Astrocyte (in vitro differentiated cells and primary cell): Measurements from ENCODE around the gene ADGRF3. TPM values are rescaled to one million over a fixed set of nuclear protein-coding genes. Genes with fewer than 3 reads are reported as not detected.
A peak's percentile ranks its signal among the peaks of the same experiment; 100 is the strongest.

Source experiments
- DNase-seq: peaks from one replicate; pipeline ENCODE4 v3.0.0-alpha.2; 2010; ENCODE audit warnings: low read depth
- FAIRE-seq: peaks from 2 replicates; lab custom pipeline; 2011; peaks lifted over from hg19 to GRCh38; lab: Jason Lieb, UNC
- H2AFZ ChIP-seq: 2 replicates; pipeline ENCODE4 v1.6.0; 2012; ENCODE audit warnings: low read depth, low read length, inconsistent platforms
- H3K27ac ChIP-seq: 2 replicates; pipeline ENCODE4 v1.5.1; 2011; ENCODE audit warnings: low read depth, low read length, inconsistent platforms
- H3K27me3 ChIP-seq: 2 replicates; pipeline ENCODE4 v1.6.0; 2011; ENCODE audit warnings: low read length, inconsistent platforms; ENCODE audit not compliant: insufficient read depth
- H3K36me3 ChIP-seq: 2 replicates; pipeline ENCODE4 v1.5.1; 2011; ENCODE audit warnings: low read length, inconsistent platforms; ENCODE audit not compliant: insufficient read depth
- H3K4me1 ChIP-seq: 2 replicates; pipeline ENCODE4 v1.5.1; 2011; ENCODE audit warnings: low read length, inconsistent platforms; ENCODE audit not compliant: insufficient read depth
- H3K4me2 ChIP-seq: 2 replicates; pipeline ENCODE4 v1.6.0; 2012; ENCODE audit warnings: low read length, inconsistent platforms
- H3K4me3 ChIP-seq: 2 replicates; pipeline ENCODE4 v1.5.1; 2011; ENCODE audit warnings: low read depth, mild to moderate bottlenecking, low read length, inconsistent platforms; ENCODE audit not compliant: insufficient read depth
- H3K79me2 ChIP-seq: 2 replicates; pipeline ENCODE4 v1.6.0; 2012; ENCODE audit warnings: mild to moderate bottlenecking, low read length, inconsistent platforms; ENCODE audit not compliant: insufficient read depth
- H3K9ac ChIP-seq: 2 replicates; pipeline ENCODE4 v1.6.0; 2012; ENCODE audit warnings: mild to moderate bottlenecking, low read length, inconsistent platforms
- H3K9me3 ChIP-seq: 2 replicates; pipeline ENCODE4 v1.5.1; 2012; ENCODE audit warnings: low read depth, mild to moderate bottlenecking, low read length, inconsistent platforms; ENCODE audit not compliant: insufficient read depth
- H4K20me1 ChIP-seq: 2 replicates; pipeline ENCODE4 v1.6.0; 2012; ENCODE audit warnings: low read length, inconsistent platforms; ENCODE audit not compliant: insufficient read depth
- H3K27ac Mint-ChIP-seq: one replicate; pipeline ENCODE4 v1.8.0; 2021; ENCODE audit warnings: mild to moderate bottlenecking, mixed read lengths; ENCODE audit not compliant: unreplicated experiment
- H3K27me3 Mint-ChIP-seq: one replicate; pipeline ENCODE4 v1.8.0; 2021; ENCODE audit warnings: low read depth, mixed read lengths; ENCODE audit not compliant: unreplicated experiment
- H3K36me3 Mint-ChIP-seq: one replicate; pipeline ENCODE4 v1.8.0; 2021; ENCODE audit warnings: low read depth, mixed read lengths; ENCODE audit not compliant: unreplicated experiment
- H3K4me1 Mint-ChIP-seq: one replicate; pipeline ENCODE4 v1.8.0; 2021; ENCODE audit warnings: low read depth, mixed read lengths; ENCODE audit not compliant: unreplicated experiment
- H3K4me3 Mint-ChIP-seq: one replicate; pipeline ENCODE4 v1.8.0; 2021; ENCODE audit warnings: mild to moderate bottlenecking, moderate library complexity, mixed read lengths; ENCODE audit not compliant: unreplicated experiment
- H3K9me3 Mint-ChIP-seq: one replicate; pipeline ENCODE4 v1.8.0; 2021; ENCODE audit warnings: mild to moderate bottlenecking, mixed read lengths; ENCODE audit not compliant: unreplicated experiment
- CTCF ChIP-seq: IDR thresholded peaks from 2 replicates; pipeline ENCODE4 v1.5.1; 2011; ENCODE audit warnings: low read depth, mild to moderate bottlenecking, inconsistent platforms, low read length, moderate library complexity; ENCODE audit not compliant: insufficient read depth
- EZH2 ChIP-seq: IDR thresholded peaks from 2 replicates; pipeline ENCODE4 v1.6.1; 2012; ENCODE audit warnings: mild to moderate bottlenecking, low read length, inconsistent platforms; ENCODE audit not compliant: insufficient read depth
- total RNA-seq: library from RNA; stranded (reverse); gene quantifications from 2 replicates; pipeline ENCODE4 v1.2.1, GENCODE V29; 2021

The ADGRF3 gene
- total RNA-seq, 1 donor from 2014 or later = 0.16 TPM

GRCh38 chr2:26274058-26274613, 72.5 kb downstream of the ADGRF3 start:
- Histone ChIP-seq H4K20me1 (no peaks in the 10 kb centered on the region), H3K4me2 (no peak overlapping the region), H3K79me2 (no peaks in the 10 kb centered on the region), H3K9me3 (no peaks in the 10 kb centered on the region), H3K9ac (no peak overlapping the region), H3K4me3 (no peak overlapping the region), H2AFZ (no peak overlapping the region), H3K4me1 (no peaks in the 10 kb centered on the region), H3K27ac (no peak overlapping the region), H3K27me3 (no peaks in the 10 kb centered on the region), H3K36me3 (peaks cover 23% of the 10 kb centered on the region)
- peaks cover 11% of the 10 kb centered on the region for H3K36me3 Mint-ChIP-seq
- FAIRE-seq = peak; percentile 59
- no peaks in the 10 kb centered on the region for H3K4me1 Mint-ChIP-seq
- no peak overlapping the region for H3K27ac Mint-ChIP-seq
- H3K4me3 Mint-ChIP-seq = no peak overlapping the region
- H3K9me3 Mint-ChIP-seq = no peaks in the 10 kb centered on the region
- no peak for TF ChIP-seq EZH2
- no peak for TF ChIP-seq CTCF
- peak; percentile 76 for DNase-seq
- no peaks in the 10 kb centered on the region for H3K27me3 Mint-ChIP-seq

DNA sequence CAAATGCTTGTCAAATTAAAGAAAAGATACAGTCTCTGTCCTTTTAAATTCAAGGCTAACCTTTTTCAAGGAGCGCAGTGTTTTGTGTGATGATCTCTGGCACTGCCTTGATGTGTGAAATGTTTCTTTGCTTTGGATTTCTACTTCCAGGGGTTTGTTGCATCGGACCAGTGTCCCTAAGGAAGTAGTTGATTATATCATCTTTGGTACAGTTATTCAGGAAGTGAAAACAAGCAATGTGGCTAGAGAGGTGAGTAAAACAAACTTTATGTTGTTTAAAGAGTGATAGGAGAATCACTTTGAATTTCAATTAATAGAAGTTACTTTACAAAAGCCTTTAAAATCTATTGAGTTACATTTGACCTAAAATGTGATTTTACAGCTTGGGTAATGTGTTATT, 73.1 kb downstream of the ADGRF3 start:
- Mint-ChIP-seq H3K4me1 (no peaks in the 10 kb centered on the region), H3K4me3 (no peak overlapping the region), H3K9me3 (no peaks in the 10 kb centered on the region), H3K27ac (no peak overlapping the region), H3K36me3 (peaks cover 5% of the 10 kb centered on the region), H3K27me3 (no peaks in the 10 kb centered on the region)
- TF ChIP-seq EZH2 = no peak
- no peak for TF ChIP-seq CTCF
- DNase-seq (no peak), FAIRE-seq (no peak)
- no peak overlapping the region for H3K4me3 ChIP-seq
- H4K20me1 ChIP-seq = no peaks in the 10 kb centered on the region
- H3K9me3 ChIP-seq = no peaks in the 10 kb centered on the region
- H3K27me3 ChIP-seq = no peaks in the 10 kb centered on the region
- no peaks in the 10 kb centered on the region for H3K4me1 ChIP-seq
- H3K9ac ChIP-seq = no peak overlapping the region
- no peaks in the 10 kb centered on the region for H3K79me2 ChIP-seq
- H2AFZ ChIP-seq = no peak overlapping the region
- no peak overlapping the region for H3K4me2 ChIP-seq
- H3K36me3 ChIP-seq = peaks cover 16% of the 10 kb centered on the region
- H3K27ac ChIP-seq = no peak overlapping the region

DNA sequence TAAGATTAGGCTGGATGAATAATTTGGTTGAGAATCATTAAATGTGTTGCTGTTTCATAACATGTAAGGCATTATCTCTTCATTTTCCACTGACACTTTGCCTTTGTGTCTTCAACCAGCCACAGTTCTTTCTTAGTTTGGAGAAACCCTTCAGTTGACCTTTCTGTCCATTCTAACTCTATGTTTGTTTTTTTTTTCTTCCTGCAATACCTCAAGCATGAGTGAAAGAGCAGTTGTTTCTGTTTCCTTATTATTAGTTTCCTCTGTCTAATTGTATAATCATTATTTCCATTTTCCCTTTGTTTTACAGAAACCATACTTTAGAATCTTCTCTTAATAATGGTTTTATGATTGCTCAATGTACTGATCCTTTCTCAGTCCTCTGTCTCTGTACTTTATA, 76.2 kb downstream of the ADGRF3 start:
- FAIRE-seq (no peak), DNase-seq (no peak)
- Histone ChIP-seq H2AFZ (no peak overlapping the region), H3K9me3 (no peaks in the 10 kb centered on the region), H3K9ac (no peak overlapping the region), H3K27ac (no peak overlapping the region), H3K79me2 (no peaks in the 10 kb centered on the region), H3K4me3 (no peak overlapping the region), H3K27me3 (no peaks in the 10 kb centered on the region), H3K4me1 (peaks cover 6% of the 10 kb centered on the region), H4K20me1 (no peaks in the 10 kb centered on the region), H3K36me3 (peaks cover 6% of the 10 kb centered on the region), H3K4me2 (no peak overlapping the region)
- no peaks in the 10 kb centered on the region for H3K27me3 Mint-ChIP-seq
- TF ChIP-seq EZH2 = no peak
- no peak for TF ChIP-seq CTCF
- H3K36me3 Mint-ChIP-seq = peaks cover 10% of the 10 kb centered on the region
- peaks cover 4% of the 10 kb centered on the region for H3K4me1 Mint-ChIP-seq
- H3K27ac Mint-ChIP-seq = no peak overlapping the region
- no peak overlapping the region for H3K4me3 Mint-ChIP-seq
- no peaks in the 10 kb centered on the region for H3K9me3 Mint-ChIP-seq
